Stimulated activated CD4-positive, alpha-beta T cell treated with anti-CD3 and anti-CD28 coated beads, TNF-alpha, amount 100 ng/mL, for 1 hour (primary cell): ENCODE results near the gene SULT1C4.

Source experiments
- DNase-seq, 3 donors: peaks; one replicate each; pipeline ENCODE4 v3.0.0-alpha.2; 2020; ENCODE audit warnings: low read depth in 3 of 3, low spot score in 1 of 3

Gene SULT1C4

DNA sequence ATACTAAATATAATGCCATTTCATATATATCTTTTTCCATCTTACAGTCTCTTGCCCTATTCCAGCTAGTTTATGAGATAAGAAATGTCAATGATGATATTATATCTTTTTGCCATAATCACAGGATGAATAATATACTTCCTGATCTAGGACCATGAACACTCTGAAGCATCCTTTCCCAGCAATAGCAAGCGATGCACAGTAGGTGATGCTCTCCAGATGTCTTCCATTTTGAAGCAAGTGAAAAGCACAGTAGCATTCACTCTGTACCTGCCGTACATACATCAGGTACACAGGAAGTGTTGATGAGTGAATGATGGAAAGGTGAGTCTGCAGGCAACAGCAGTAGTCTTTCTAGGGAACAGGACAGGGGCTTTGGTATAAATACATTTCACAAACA, 8.6 kb upstream of the SULT1C4 start:
- no peak for DNase-seq

DNA sequence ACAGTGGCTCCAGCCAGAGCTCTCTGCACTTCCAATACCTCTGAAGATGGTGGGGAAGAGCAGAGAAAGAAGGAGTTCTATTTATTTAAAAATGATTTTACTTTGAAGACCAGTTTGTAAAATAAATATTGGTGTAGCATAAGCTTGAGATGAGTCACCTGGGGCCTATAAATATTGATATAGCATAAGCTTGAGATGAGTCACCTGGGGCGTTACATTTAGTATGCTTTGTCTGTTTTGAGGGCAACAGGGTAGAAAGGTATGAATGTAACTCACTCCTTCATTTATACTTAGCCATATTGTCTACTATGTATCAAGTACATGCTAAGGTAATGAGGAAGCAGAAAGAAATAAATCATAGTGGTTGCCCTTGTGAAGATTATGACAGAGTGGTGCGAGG, 7.7 kb upstream of the SULT1C4 start:
- no peak for DNase-seq

DNA sequence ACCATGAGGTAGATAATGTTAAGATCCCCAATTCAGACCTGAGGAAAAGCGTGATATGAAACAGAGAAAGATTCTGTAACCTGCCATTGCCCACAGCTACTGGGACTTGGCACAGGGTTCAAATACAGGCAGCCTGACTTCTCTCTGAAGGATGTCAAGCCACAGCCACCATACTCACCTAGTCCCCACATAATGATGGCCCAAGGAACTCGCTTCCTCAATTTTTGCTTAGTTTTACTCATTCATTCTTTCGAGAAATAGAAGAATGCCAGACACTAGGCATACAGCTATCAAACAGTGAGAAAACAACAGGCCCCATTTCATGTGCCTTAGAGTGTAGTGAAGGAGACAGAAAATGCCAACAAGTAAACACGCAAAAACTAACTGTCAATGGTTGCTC, 980 bp upstream of the SULT1C4 start:
- DNase-seq = no peak

DNA sequence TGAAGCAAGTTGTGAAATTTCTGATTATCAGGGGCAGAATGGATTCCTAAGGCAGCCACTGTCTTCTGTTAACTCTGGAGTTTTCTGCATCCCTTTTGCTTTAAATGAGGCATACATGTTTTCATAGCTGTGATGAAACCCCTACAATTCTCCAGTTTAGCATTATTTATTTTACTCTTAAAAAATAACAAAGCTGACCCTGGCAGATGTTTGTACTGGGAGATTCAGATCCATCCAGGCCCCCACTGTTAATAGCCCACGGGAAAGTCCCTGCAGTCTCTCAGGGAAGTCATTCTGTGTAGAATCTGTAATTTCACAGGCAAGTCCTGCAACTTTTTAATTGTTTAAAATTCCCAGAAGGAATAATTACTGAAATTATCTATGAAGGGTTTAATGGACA, 353 bp upstream of the SULT1C4 start:
- DNase-seq = no peak

DNA sequence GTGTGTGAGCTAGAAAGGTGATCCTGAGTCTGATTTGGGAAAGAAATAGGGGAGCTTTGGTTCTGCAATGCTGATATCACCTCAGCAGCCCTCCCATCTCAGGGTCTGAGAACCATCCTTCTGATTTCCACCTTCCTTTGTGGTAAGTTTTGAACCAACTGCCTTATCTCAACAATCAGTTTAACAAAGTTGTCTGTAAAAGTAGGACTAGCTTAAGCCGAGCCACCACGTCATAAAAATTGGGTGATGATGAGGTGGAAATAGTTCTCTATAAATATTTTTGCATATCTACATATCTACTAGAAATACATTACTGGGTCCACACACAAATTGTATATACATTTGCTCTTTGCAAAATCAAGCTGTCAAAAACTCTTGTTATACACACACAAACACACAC, 1.1 kb downstream of the SULT1C4 start:
- no peak for DNase-seq

DNA sequence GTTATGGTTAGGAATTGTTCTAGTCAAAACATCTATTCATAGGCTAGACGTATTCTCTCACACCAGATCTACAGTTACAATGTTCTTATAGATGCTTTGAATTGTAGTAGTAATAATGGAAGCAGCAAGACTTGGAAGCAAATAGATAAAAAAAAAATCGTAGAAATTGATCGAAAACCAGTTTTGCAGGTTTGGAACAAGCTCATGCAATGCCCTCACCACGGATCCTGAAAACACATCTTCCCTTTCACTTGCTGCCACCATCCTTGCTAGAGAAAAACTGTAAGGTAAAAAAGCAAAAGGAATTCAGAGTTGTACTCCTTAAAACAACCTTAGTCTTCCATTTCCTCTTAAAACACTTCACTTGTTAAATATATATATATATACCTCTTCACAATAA, 4.4 kb downstream of the SULT1C4 start:
- DNase-seq = no peak

- DNase-seq = no peak
Observed at GRCh38 chr2:108383146-108383830, 5.5 kb downstream of the SULT1C4 start.

- no peak for DNase-seq
Observed at GRCh38 chr2:108384662-108385393, 7.1 kb downstream of the SULT1C4 start.

DNA sequence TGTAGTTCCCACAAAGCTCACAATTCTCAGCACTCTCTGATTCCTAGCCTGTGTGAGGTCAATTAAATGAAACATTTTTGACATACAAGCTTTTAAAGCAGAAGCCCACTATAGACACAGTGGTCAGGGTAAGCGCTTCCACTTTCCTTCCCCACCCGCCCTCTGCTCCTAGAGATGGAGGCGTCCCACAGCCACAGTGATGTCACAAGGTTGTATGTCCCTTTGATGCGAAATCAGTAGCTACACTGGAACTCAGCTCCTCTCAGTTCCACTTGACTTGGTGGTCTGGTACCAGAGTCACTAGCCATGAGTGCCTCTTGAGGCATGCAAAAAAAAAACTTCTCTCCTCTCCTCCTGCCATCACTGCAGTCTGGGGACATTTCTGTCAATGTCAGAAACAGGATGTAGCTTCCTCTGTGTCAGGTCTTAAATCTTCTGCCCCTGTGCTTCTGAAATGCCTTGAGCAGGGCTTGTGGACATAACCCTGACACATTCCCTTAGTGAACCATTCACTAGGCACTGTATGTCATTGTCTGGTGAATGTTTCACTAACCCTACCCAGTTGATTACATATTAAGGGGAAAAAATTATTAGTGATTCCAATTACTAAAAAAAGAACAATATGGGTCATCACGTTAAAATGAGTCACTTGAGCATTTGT, 7.8 kb downstream of the SULT1C4 start:
- DNase-seq = no peak

DNA sequence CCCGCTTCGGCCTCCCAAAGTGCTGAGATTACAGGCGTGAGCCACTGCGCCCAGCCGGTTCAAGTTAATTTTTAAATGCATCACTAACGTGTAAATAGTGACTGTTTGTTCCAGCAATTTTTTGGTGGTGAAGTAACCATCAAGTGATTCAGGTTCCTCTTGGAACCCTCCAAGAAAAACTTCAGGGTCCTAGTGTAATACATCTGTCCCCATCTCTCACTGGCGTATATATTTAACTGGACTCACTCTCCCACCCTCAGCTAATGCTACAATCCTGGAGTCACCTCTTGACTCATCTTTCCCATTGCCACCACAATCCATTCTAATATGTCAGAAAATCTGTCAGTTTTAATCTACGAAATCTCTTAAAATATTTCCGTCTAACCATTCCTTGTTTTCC, 10.3 kb downstream of the SULT1C4 start:
- no peak for DNase-seq

DNA sequence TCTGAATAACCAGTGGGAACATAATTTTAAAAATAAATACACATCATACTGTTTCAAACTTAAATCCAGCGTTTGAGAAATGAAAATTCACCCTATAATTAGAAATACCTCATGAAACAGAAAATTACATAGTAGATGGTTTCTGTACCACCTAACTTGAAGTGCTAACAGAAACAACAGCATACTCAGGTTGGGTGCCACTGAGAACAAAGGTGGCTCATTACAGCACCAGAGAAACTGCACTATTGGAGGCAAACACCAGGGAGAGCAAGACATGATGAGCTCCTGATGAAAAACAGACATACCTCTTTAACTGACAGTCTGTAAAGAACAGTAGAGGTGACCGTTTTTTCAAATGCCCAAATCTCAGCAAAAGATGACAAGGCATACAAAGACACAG, 12.6 kb downstream of the SULT1C4 start:
- no peak for DNase-seq

GRCh38 chr2:108392029-108392428, 14.3 kb downstream of the SULT1C4 start:
- DNase-seq = no peak

DNA sequence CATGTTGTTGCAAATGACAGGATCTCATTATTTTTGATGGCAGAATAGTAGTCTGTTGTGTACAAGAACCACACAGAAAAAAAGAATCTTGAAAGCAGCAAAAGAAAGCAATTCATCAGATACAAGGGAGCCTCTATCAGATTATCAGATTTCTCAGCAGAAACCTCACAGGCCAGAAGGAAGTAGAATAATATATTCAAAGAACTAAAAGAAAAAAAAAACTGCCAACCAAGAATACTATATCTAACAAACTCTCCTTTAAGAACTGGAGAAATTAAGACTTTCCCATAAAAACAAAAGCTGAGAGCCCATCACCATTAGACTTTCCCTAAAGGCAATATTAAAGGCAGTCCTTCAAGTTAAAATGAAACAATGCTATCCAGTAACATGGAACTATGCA, 15.4 kb downstream of the SULT1C4 start:
- no peak for DNase-seq

DNA sequence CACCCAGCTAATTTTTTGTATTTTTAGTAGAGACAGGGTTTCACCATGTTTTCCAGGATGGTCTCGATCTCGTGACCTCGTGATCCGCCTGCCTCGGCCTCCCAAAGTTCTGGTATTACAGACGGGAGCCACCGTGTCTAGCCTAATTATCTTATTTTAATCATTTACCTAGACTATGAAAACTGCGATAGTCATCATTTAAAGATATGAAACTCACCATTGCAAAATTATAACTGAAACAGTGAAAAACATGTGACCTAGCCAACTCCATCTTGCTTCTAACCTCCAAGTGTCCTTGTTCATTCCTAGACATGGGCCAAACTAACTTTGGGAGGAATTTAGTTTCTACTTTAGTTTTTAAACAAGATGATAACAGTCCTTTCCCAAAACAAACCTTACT, 17.4 kb downstream of the SULT1C4 start:
- DNase-seq = no peak

- DNase-seq = no peak
Observed at GRCh38 chr2:108396845-108397244, 19.1 kb downstream of the SULT1C4 start.

DNA sequence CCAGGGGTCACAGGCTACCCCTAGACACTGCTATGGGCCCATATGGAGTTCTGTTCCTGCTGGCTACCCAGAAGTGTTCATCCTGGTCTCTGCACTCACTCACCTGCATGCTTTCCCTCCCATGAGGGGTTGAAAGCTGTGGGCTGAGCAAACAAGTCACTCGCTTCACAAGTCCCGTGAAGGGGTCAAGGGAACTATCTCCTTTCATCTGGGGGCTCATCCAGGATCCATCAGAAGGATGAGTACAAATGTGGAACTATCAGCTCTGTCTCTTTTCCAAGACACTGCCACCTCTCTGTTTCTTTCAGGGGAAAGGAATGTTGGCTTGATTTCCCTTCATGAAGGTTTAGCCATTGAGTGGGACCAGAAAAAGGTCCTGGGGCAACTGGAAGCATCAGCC, 21.7 kb downstream of the SULT1C4 start:
- no peak for DNase-seq

- no peak for DNase-seq
Observed at GRCh38 chr2:108401800-108402199, 24.0 kb downstream of the SULT1C4 start.

- no peak for DNase-seq
Observed at GRCh38 chr2:108403494-108403893, 25.7 kb downstream of the SULT1C4 start.

GRCh38 chr2:108404784-108405397, 27.1 kb downstream of the SULT1C4 start:
- no peak for DNase-seq

GRCh38 chr2:108407864-108408729, 30.3 kb downstream of the SULT1C4 start:
- DNase-seq = no peak

GRCh38 chr2:108409768-108410167, 32.0 kb downstream of the SULT1C4 start:
- DNase-seq = no peak
